ACC112 (cell line): ENCODE measurements around the gene MAGEA9B.
"Not testable (repeated sequence)": the region's sequence is repeated elsewhere in the genome, so short reads cannot be mapped to it uniquely, and the experiment has no call there.

Experiments used
- H2AFZ ChIP-seq: fragments of 200-600 bp; sonication (generic); one replicate; pipeline ENCODE4 v1.6.0; 2017; ENCODE audit warnings: antibody characterized with exemption, low read length; ENCODE audit not compliant: unreplicated experiment
- H3K27ac ChIP-seq: fragments of 200-600 bp; sonication (generic); 2 replicates; pipeline ENCODE4 v1.5.1; 2014; ENCODE audit warnings: low read depth, mild to moderate bottlenecking, antibody characterized with exemption, low read length, moderate library complexity
- H3K27me3 ChIP-seq: fragments of 200-600 bp; sonication (generic); 2 replicates; pipeline ENCODE4 v1.6.1; 2014; ENCODE audit warnings: mild to moderate bottlenecking, antibody characterized with exemption, low read length, moderate library complexity, mixed read lengths; ENCODE audit not compliant: insufficient read depth
- H3K36me3 ChIP-seq: fragments of 200-600 bp; sonication (generic); 2 replicates; pipeline ENCODE4 v1.6.1; 2016; ENCODE audit warnings: mild to moderate bottlenecking, antibody characterized with exemption, low read length, moderate library complexity, mixed read lengths; ENCODE audit not compliant: insufficient read depth
- H3K4me1 ChIP-seq: fragments of 200-600 bp; sonication (generic); one replicate; pipeline ENCODE4 v1.6.1; 2016; ENCODE audit warnings: low read length, mixed read lengths; ENCODE audit not compliant: insufficient read depth, unreplicated experiment, control insufficient read depth
- H3K4me3 ChIP-seq: fragments of 200-600 bp; sonication (generic); 2 replicates; pipeline ENCODE4 v1.5.1; 2014; ENCODE audit warnings: mild to moderate bottlenecking, low read depth, low read length
- H3K79me2 ChIP-seq: fragments of 200-600 bp; sonication (generic); one replicate; pipeline ENCODE4 v1.6.0; 2016; ENCODE audit warnings: low read length; ENCODE audit not compliant: control insufficient read depth, unreplicated experiment, insufficient read depth

Gene MAGEA9B, protein sequence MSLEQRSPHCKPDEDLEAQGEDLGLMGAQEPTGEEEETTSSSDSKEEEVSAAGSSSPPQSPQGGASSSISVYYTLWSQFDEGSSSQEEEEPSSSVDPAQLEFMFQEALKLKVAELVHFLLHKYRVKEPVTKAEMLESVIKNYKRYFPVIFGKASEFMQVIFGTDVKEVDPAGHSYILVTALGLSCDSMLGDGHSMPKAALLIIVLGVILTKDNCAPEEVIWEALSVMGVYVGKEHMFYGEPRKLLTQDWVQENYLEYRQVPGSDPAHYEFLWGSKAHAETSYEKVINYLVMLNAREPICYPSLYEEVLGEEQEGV

DNA sequence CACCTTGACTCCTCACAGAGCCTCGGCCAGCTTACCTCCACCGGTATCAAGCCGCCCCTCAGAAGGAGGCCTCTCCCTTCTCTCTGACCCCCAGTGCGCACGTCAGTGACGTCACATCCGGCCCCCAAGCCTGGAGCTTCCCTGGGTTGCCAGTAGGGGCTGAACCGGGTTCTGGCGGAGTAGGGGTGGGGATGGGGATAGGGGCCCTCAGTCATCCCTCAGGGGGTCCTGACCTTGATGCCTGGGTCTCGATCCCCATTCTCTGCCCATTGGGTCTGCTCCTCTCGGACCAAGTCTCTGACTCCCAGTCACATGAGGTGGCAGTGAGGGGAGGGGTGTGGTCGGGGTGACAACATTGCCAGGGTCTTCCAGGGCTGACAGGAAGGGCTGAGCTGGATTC, at the start of gene MAGEA9B:
Gene MAGEA9B, minus strand, starts transcription at position 101 of the 400 bp plus-strand sequence. CDS start 4,280 bp downstream, outside the sequence.
- not testable (repeated sequence) for H3K4me3 ChIP-seq, H3K27me3 ChIP-seq, H3K27ac ChIP-seq, H3K4me1 ChIP-seq, H3K79me2 ChIP-seq, H2AFZ ChIP-seq, H3K36me3 ChIP-seq

DNA sequence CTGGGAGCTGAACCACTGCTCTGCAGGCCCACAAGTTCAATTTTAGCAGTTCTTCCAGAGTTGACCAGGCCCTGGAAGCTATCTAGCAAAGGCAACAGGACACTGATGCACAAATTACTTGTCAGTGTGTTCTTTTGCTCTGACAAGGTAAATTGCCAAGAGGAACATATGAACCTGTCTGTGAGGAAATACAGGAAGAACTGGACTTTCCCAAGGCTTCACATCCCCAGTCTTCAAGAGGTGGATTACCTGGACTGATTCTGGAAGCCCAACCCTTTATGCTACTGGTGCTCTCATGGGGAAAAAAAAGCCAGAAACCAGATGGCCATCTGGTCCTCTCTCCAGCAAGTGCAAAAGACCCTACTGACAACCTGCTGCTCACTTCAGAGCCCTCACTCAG, 46.3 kb upstream of the MAGEA9B start:
- no peak overlapping the region for H2AFZ ChIP-seq
- no peak overlapping the region for H3K27ac ChIP-seq
- no peaks in the 10 kb centered on the region for H3K36me3 ChIP-seq
- peaks cover 12% of the 10 kb centered on the region; the same call in 1 of the 2 replicates for H3K27me3 ChIP-seq
- H3K4me1 ChIP-seq, result peaks cover 10% of the 10 kb centered on the region
- peaks cover 20% of the 10 kb centered on the region for H3K79me2 ChIP-seq
- no peak overlapping the region for H3K4me3 ChIP-seq

DNA sequence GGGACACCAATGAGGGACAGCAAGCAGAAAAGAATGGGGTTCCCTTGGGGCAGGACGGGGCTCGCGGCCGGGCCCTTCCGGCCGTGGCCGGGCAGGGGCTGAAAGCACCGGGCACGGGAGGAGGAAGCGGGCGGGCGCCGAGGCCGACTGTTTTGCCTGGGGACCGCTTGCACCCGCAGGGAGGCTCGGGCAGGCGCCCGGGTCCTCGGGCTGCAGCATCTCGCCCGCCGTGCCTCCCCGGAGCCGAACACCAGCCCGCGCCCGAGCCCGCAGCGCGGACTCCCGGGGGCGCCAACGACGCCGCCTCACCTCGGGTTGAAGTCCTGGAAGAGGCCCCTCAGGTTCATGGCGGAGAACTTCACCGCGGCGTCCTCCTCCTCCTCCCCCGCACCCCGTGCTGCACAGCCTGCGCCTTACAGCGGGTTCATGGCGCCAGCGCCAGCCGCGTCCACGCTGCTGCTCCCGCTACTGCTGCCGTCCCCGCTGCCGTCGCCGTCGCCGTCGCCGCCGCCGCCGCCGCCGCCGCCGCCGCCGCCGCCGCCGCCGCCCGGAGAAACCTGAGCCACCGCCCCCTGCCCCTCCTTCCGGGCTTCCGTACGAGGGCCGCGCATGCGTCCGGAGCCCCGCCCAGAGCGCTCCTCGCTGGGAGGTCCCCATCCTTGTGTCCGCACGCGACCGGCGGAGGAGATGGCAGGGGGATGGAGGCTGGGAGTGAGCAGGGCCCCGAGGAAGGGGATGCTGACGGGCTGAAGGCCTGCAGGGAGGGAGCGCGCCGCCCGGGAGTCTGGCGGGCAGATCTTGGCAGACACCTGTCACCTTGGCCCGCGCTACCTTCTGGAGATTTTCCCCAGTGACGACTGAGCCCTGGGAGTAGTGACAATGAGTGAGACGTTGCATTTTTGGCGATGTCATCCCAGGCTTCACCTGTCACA, 44.2 kb upstream of the MAGEA9B start, which contains the start of gene TMEM185A:
Gene TMEM185A, minus strand, starts transcription at position 559 of the 932 bp plus-strand sequence. Its CDS starts 212 bp downstream, at position 347.
- Histone ChIP-seq H2AFZ (peak within 1 kb of the TSS; percentile 47), H3K27me3 (peaks cover 12% of the 10 kb centered on the region; the same call in 1 of the 2 replicates), H3K36me3 (no peaks in the 10 kb centered on the region), H3K27ac (no peak within 1 kb of the TSS), H3K79me2 (peaks cover 32% of the 10 kb centered on the region), H3K4me3 (peak within 1 kb of the TSS; percentile 84), H3K4me1 (peaks cover 10% of the 10 kb centered on the region)

DNA sequence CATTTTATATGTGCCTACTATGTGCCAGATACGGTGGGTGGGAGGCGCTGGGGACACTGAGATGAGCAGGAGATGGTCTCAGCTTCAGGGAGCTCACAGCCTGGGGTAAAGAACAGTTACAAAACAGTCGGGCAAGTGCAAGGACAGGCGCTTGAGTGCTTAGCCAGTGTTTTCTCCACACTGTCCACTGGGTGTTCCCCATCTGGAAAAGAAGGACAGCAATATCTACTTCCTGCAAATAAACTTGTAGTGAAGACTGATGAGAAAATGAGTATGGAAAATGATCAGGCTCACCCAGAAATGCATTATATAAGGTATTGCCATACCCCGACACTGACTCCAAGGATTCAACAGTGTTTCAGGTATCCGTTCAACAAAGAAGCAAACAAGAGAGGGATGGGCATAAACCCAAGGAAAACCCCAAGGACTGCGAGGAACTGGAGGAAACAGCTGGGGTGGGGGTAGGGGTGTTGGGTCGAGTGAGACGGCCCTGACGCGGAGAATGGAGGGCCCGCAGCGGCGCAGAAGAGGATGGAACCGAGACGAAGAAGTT, 43.5 kb upstream of the MAGEA9B start:
- Histone ChIP-seq H3K79me2 (peaks cover 35% of the 10 kb centered on the region), H3K4me1 (peaks cover 10% of the 10 kb centered on the region), H3K36me3 (no peaks in the 10 kb centered on the region), H3K27me3 (peaks cover 10% of the 10 kb centered on the region; the same call in 1 of the 2 replicates), H2AFZ (peak overlapping the region; percentile 47), H3K27ac (no peak overlapping the region), H3K4me3 (peak overlapping the region; percentile 84)

DNA sequence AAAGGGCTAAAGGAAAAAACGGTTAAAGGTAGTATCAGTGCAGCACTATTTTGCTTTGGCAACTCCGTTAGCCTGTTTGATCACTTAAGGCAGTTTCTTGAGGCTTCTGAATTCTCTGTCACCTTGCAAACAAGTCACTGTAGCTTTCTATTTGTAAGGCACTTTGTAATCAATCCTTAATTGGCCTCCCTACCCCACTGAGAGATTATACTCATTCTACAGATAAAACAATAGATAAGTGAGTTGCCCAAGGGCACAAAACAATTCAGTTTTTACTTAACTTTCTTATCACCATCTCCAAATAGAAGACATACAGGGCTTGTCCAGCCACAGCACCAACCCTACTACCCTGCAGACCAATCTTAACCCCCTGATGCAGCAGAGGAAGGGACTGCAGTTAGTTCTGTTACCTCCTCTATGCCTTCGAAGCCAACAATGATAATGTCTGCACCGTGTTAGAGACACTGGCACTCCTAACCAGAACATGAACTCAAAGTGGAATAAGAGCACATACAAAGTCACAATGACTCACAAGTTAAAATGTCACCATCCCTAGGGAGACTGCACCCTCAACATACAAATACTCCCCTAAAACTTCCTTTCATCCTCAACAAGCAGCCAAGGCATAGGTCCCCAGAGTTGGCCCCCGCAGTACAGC, 42.6 kb upstream of the MAGEA9B start:
- H3K27ac ChIP-seq, result no peak overlapping the region
- no peak overlapping the region for H2AFZ ChIP-seq
- peaks cover 39% of the 10 kb centered on the region for H3K79me2 ChIP-seq
- peak overlapping the region; percentile 84 for H3K4me3 ChIP-seq
- H3K36me3 ChIP-seq, result no peaks in the 10 kb centered on the region
- H3K27me3 ChIP-seq, result 0 out of 2 replicates have a peak, but pooled peaks cover 10% of the 10 kb centered on the region
- peaks cover 10% of the 10 kb centered on the region for H3K4me1 ChIP-seq

DNA sequence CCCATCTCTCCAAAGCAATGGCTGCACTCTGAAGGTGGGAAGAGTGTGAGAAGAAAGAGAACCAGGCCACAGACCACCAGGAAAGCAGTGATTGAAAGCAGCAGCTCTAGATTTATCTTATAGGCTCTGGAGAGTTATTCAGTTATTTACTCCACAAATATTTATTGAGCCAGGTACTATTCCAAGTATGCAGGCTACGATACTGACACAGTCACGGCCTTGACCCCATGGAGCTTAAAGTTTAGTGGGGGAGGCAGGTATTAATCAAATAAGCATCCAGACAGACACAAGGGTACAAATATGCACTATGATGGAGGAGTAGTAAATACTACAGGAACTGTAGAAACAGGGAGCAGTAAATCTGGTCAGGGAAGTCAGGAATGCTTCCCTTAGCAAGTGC, 41.5 kb upstream of the MAGEA9B start:
- Histone ChIP-seq H3K36me3 (no peaks in the 10 kb centered on the region), H3K4me3 (no peak overlapping the region), H3K79me2 (peaks cover 45% of the 10 kb centered on the region), H3K27ac (no peak overlapping the region), H3K27me3 (0 out of 2 replicates have a peak, but pooled peaks cover 10% of the 10 kb centered on the region), H2AFZ (no peak overlapping the region), H3K4me1 (peaks cover 10% of the 10 kb centered on the region)

DNA sequence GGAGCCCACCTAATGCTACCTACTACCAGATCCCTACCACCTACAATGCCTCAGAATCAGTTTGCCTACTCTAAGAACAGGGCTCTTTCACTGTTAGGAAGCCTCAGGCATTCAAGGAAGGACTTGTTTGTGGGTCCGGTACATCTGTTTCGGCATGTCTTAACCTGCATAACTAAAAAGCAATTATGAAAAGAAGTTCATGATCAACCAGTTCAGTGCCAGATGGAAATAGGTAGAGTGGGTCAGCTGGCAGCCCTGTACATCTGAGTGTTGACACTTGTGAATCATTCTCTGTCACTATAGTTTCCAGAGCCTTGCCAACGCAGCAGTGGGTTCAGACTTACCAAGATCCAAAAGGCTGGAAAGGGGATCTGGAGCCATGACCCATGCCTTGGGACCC, 41.0 kb upstream of the MAGEA9B start:
- Histone ChIP-seq H3K4me3 (no peak overlapping the region), H3K27me3 (0 out of 2 replicates have a peak, but pooled peaks cover 10% of the 10 kb centered on the region), H3K36me3 (no peaks in the 10 kb centered on the region), H2AFZ (no peak overlapping the region), H3K27ac (no peak overlapping the region), H3K4me1 (peaks cover 10% of the 10 kb centered on the region), H3K79me2 (peaks cover 46% of the 10 kb centered on the region)

DNA sequence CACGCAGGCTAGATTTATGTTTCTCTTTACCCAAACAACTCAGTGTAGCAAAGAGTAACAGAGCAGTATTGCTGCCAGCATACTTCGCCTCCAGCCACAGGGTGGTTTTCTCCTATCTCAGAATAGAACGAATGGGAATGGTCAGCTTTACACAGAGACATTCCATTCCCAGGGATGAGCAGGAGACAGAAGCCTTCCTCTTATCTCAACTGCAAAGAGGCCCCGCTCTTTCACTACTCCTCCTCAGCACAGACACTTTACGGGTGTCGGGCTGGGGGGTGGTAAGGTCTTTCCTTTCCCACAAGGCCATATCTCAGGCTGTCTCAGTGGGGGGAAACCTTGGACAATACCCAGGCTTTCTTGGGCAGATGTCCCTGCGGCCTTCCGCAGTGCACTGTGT, 39.6 kb upstream of the MAGEA9B start:
- not testable (repeated sequence) for H3K4me1 ChIP-seq, H3K36me3 ChIP-seq, H3K4me3 ChIP-seq, H3K27me3 ChIP-seq, H3K27ac ChIP-seq, H2AFZ ChIP-seq
- peaks cover 52% of the 10 kb centered on the region for H3K79me2 ChIP-seq

DNA sequence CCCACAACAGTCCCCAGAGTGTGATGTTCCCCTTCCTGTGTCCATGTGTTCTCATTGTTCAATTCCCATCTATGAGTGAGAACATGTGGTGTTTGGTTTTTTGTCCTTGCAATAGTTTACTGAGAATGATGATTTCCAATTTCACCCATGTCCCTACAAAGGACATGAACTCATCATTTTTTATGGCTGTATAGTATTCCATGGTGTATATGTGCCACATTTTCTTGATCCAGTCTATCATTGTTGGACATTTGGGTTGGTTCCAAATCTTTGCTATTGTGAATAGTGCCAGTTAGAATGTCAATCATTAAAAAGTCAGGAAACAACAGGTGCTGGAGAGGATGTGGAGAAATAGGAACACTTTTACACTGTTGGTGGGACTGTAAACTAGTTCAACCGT, 32.4 kb upstream of the MAGEA9B start:
- peaks cover 23% of the 10 kb centered on the region for H3K79me2 ChIP-seq
- H3K27ac ChIP-seq, H3K27me3 ChIP-seq, H3K4me3 ChIP-seq, H3K36me3 ChIP-seq, H2AFZ ChIP-seq, H3K4me1 ChIP-seq: not testable (repeated sequence)

DNA sequence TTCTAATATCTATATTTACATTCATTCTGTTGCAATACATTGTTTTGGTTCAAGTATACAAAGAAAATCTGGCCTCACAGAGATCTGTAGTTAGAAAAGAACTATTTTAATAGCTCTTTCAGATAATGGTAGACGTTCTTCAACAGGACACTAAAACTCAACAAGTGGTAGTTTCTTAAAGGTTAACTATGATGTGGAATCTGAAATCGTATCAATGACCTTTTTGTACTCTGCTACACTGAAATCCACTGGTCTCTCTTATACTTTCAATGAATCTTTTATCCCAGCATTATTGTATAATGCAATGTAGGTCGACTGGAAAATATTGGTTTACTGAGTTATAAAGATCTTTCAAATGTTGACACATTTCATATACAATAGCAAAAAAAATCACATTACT, 31.6 kb upstream of the MAGEA9B start:
- Histone ChIP-seq H3K4me3 (no peak overlapping the region), H2AFZ (no peak overlapping the region), H3K36me3 (no peaks in the 10 kb centered on the region), H3K79me2 (peaks cover 18% of the 10 kb centered on the region), H3K27ac (no peak overlapping the region), H3K27me3 (no peaks in the 10 kb centered on the region), H3K4me1 (no peaks in the 10 kb centered on the region)
